SIG-M5 (cell line): ENCODE measurements around the gene PSMD2.
"Not testable (repeated sequence)": the region's sequence is repeated elsewhere in the genome, so short reads cannot be mapped to it uniquely, and the experiment has no call there.

Source experiments
- DNase-seq: peaks from one replicate; lab custom pipeline; 2025; lab: John Stamatoyannopoulos, UW

PSMD2 gene

GRCh38 chr3:184339451-184340135 is 40.6 kb downstream of the PSMD2 start:
- DNase-seq, result not testable (repeated sequence)

DNA sequence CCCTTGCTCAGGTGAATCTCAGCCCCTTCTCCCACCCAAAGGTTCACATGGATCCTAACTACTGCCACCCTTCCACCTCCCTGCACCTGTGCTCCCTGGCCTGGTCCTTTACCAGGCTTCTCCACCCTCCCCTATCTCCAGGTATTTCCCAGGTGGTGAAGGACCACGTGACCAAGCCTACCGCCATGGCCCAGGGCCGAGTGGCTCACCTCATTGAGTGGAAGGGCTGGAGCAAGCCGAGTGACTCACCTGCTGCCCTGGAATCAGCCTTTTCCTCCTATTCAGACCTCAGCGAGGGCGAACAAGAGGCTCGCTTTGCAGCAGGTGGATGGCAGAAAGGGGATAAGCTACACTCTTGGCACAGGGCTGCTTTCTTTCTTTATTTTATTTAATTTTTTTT is 42.9 kb downstream of the PSMD2 start:
- DNase-seq, result no peak

DNA sequence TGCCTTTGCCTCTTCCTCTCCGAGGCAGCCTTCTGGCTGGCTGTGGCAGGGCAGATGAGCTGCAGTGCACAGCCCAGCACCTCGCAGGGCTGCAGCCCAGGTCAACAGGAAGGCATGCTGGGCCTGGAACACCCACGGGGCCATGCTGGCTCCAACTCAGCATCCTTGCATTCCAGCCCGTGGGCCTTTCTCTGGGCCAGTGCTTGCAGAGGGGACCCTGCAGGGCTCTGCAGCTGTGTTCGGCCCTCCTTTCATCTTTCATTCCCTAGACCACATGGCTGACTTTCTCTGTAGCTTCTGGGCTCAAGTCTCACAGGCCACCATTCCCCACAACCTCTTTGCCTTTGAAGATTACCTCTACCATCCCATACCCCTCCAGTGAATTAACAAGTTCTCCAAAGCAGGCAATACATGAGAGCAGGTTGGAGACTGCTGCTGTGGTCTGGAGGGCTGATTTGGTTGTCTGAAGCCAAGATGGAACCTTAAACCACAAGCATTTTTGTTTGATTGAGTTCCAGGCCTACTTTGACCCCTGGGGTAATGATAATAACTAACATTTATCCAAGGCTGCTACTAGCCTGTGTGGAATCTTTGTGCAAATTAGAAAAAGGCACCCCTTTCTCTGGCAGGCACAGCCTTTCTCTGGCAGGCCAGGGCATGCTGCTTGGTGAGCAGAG is 44.3 kb downstream of the PSMD2 start:
- DNase-seq, result no peak

- DNase-seq, result no peak
Measured at GRCh38 chr3:184344579-184345316, 45.7 kb downstream of the PSMD2 start.

DNA sequence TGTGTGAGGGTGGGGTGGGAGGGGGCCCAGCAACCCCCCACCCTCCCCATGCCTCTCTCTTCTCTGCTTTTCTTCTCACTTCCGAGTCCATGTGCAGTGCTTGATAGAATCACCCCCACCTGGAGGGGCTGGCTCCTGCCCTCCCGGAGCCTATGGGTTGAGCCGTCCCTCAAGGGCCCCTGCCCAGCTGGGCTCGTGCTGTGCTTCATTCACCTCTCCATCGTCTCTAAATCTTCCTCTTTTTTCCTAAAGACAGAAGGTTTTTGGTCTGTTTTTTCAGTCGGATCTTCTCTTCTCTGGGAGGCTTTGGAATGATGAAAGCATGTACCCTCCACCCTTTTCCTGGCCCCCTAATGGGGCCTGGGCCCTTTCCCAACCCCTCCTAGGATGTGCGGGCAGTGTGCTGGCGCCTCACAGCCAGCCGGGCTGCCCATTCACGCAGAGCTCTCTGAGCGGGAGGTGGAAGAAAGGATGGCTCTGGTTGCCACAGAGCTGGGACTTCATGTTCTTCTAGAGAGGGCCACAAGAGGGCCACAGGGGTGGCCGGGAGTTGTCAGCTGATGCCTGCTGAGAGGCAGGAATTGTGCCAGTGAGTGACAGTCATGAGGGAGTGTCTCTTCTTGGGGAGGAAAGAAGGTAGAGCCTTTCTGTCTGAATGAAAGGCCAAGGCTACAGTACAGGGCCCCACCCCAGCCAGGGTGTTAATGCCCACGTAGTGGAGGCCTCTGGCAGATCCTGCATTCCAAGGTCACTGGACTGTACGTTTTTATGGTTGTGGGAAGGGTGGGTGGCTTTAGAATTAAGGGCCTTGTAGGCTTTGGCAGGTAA is 46.5 kb downstream of the PSMD2 start:
- DNase-seq, result no peak

- no peak for DNase-seq
Measured at GRCh38 chr3:184346480-184347190, 47.6 kb downstream of the PSMD2 start.

- DNase-seq, result no peak
Measured at GRCh38 chr3:184347321-184348056, 48.4 kb downstream of the PSMD2 start.

GRCh38 chr3:184348057-184348382 is 49.0 kb downstream of the PSMD2 start:
- no peak for DNase-seq

DNA sequence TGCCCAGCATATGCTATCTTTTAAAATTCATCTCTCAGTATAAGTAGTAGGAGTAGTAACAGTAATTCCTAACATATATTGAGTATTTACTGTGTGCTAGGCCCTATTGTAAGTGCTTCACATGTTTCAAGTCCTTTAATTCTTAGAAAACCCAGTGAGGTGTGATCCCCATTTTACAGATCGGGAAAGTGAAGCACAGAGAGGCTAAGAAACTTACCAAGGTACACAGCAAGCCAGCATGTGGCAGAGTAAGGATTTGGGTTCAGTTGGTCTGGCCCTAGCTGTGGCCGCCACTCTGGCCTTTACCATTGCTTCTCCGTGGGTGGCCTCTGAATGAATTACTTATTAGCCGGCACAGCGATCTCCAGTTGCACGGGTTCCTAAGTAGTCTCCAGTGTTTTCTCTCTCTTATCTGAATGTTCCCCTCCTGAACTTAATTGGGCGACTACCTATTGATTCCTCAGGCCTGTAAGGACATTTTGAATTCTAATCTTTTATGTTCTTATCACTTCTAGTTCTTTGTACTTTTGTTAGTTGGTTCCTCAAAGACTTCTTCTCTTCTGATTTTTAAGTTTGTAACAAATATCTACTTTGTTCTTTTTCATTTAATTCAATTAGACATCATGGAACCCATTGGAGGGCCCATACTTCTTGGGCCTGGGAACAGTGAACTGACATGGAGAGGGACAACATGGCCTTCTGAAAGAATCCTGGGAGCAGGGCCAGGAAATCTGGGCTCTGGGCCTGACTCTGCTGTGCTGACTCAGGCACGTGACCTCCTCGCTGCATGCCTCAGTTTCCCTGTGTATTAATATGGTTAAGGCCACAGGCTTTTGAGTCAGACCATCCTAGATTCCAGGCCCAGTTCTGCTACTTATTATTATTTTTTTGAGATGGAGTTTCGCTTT is 50.8 kb downstream of the PSMD2 start:
- no peak for DNase-seq

DNA sequence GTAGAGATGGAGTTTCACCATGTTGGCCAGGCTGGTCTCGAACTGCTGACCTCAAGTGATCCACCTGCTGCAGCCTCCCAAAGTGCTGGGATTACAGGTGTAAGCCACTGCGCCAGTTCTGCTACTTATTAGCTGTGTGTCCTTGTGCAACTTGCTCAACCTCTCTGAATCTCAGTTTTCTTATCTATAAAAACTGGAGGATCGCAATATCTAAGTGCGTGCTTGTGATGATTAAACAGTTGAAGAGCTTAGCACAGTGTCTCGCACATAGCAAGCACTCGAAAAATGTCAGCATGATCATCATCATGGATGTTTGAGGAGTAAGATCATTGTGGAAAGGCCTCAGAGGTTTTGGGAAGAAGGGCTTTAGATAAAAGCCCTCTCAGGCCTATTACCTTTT is 51.6 kb downstream of the PSMD2 start:
- no peak for DNase-seq

DNA sequence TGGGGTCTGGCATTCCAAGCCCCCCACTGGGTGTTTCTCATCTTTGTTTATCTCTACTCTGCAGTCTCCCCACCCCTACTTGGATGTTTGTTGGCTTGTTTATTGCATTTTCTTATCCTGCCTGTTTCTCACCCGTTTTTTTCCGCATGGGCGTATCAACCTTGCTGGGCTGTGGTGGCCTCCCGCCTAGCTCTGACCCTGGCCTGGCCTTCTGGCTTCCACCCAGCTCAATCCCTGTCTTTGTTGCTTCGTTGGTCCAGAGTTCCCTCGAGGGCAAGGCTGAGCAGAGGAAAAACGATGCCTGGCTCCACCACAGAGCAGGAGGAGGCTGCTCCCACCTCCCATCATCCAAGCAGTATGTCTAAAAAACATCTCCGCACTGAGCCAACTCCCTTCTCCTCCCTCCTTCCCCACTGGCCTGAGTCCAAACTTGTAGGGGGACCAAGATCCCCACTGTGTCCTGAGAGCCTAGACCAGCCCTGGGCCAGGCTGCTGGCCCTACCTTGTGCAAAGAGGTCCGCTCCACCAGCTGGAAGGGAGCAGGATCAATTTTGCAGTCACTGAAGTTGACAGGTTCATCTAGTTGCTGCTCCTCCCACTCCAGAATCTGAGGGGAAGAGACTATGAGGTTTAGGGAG is 52.6 kb downstream of the PSMD2 start:
- DNase-seq, result no peak

GRCh38 chr3:184352149-184352785 is 53.2 kb downstream of the PSMD2 start:
- DNase-seq, result no peak

GRCh38 chr3:184352897-184353545 is 54.0 kb downstream of the PSMD2 start:
- DNase-seq, result no peak

DNA sequence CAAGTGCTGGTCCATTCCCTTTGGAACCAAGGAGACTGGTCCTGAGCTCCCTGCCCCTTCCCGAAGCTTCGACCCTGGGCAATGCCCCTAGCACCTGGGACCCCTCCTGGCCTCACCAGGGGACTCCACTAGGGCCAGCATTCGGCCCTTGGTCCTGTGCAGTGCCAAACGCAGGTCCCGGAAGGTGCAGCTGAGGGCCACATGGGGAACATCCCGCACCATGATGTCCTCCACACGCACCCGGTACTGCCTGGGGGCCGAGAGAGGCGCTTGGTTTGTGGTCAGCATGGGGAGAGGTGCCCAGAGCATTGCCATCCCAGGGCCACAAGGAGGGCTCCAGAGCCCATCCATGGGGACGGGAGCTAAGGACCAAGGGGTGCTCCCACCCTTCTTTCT is 54.5 kb downstream of the PSMD2 start:
- DNase-seq, result no peak

DNA sequence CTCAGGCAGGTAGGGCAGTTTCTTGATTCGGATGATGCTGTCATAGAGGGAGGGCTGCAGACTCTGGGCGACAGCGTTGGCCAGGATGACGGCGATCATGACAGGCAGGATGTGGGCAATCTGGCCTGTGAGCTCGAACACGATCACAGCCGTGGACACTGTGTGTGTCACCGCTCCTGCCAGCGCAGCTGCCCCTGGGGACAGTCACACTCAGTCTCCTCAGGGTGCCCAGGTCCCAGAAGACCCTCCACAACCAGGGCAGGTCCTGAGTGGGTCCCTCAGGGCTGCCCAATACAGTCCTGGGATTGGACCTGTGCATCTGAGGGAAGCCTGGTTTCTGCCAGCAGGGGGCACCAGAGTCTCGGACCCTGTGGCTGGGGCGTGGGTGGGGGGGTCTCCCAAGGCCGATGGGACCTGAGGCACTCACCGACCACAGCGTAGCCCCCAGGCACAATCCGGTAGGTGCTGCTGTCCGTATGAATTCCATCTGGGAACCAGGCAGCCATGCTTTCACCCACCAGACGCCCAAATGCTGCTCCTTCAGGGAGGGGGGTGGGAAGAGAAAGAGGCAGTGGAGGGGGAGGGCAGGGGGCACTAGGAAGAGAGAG is 55.2 kb downstream of the PSMD2 start:
- no peak for DNase-seq

DNA sequence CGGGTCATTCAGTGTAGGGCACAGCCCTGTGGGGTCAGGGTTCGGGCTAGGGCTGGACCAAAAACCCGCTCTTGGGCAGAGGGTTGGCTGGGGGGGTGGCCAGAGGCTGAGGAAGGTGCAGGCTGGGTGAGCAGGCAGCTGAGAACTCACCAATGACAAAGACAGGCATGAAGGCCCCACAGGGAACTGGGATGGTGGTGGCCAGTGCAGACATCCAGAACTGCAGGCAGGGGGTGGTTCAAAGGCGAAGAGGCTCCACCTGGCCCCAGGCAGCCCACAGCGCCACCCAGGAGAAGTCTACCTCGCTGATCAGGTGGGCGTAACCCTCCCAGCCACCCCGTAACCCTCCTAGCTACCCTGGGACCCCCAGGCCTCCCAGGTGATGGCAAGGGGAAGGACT is 55.7 kb downstream of the PSMD2 start:
- no peak for DNase-seq

DNA sequence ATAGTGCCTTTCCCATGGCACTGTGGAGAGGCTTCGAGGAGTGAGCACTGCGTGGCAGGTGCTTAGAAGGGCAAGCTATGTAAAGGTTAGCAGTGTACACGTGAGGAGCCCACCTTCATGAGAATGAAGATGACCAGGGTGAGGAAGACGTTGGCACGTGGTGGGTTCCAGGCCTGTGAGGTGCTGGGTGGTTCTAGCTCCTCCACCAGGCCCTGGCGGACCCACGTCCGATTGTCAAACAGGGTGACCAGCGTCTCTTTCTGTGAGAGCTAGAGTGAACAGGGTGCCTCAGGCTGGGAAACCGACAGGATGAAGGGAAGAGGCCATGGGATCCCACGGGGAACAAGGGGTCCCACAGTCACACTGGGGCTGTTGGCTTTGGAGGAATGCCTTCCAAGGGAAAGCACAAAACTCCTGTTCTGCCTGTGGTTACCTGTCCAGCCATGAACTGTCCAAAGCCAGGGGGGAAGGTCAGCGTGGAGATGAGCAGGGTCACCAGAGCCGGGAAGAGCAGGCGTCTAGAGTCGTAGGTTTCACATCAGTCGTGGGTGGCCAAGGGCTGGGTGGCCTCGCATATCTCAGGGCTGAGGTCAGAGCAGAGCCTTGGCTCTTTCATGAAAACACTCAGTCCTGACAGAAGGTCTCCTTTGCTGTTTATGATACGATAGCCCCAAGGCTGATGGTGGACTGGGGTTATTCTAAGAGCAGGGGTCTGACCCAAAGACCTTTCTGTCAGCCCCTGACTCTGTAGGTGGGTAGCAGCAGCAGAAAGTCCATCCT is 56.4 kb downstream of the PSMD2 start:
- no peak for DNase-seq
